NCI-H2196 (cell line): ENCODE results near the gene PDE4D.
"Not testable (repeated sequence)": the region's sequence is repeated elsewhere in the genome, so short reads cannot be mapped to it uniquely, and the experiment has no call there.

ENCODE experiments used
- DNase-seq: peaks from one replicate; lab custom pipeline; 2025; ENCODE audit not compliant: unreplicated experiment; lab: John Stamatoyannopoulos, UW

The PDE4D gene

GRCh38 chr5:59445741-59446140 lies 447.8 kb downstream of the PDE4D start:
- DNase-seq: no peak

- DNase-seq: no peak
These were observed 454.2 kb downstream of the PDE4D start for GRCh38 chr5:59439303-59439702.

- no peak for DNase-seq
These were observed 456.4 kb downstream of the PDE4D start for GRCh38 chr5:59437176-59437575.

- DNase-seq: peak; percentile 3
These were observed 457.0 kb downstream of the PDE4D start for GRCh38 chr5:59436364-59437148.

GRCh38 chr5:59433174-59433573 lies 460.4 kb downstream of the PDE4D start:
- no peak for DNase-seq

GRCh38 chr5:59430066-59430685 lies 463.4 kb downstream of the PDE4D start:
- DNase-seq: no peak

GRCh38 chr5:59428391-59428790 lies 465.1 kb downstream of the PDE4D start:
- no peak for DNase-seq

- no peak for DNase-seq
These were observed 469.0 kb downstream of the PDE4D start for GRCh38 chr5:59424515-59424914.

GRCh38 chr5:59423021-59423420 lies 470.5 kb downstream of the PDE4D start:
- no peak for DNase-seq

- no peak for DNase-seq
These were observed 471.3 kb downstream of the PDE4D start for GRCh38 chr5:59421986-59422941.

- no peak for DNase-seq
These were observed 472.9 kb downstream of the PDE4D start for GRCh38 chr5:59420596-59420995.

- DNase-seq: no peak
These were observed 474.7 kb downstream of the PDE4D start for GRCh38 chr5:59418808-59419207.

GRCh38 chr5:59416451-59416850 lies 477.1 kb downstream of the PDE4D start:
- no peak for DNase-seq

GRCh38 chr5:59416026-59416425 lies 477.5 kb downstream of the PDE4D start:
- no peak for DNase-seq

GRCh38 chr5:59412428-59412827 lies 481.1 kb downstream of the PDE4D start:
- no peak for DNase-seq

GRCh38 chr5:59408997-59409396 lies 484.5 kb downstream of the PDE4D start:
- not testable (repeated sequence) for DNase-seq

GRCh38 chr5:59407967-59408366 lies 485.6 kb downstream of the PDE4D start:
- DNase-seq: no peak

GRCh38 chr5:59401637-59402036 lies 491.9 kb downstream of the PDE4D start:
- no peak for DNase-seq

- DNase-seq: not testable (repeated sequence)
These were observed 498.6 kb downstream of the PDE4D start for GRCh38 chr5:59394956-59395355.

GRCh38 chr5:59393585-59394420 lies 499.7 kb downstream of the PDE4D start:
- DNase-seq: no peak

- no peak for DNase-seq
These were observed 501.9 kb downstream of the PDE4D start for GRCh38 chr5:59391576-59391975.
